ENCODE results near the gene CIRBP. TPM values are rescaled to one million over a fixed set of nuclear protein-coding genes. Genes with fewer than 3 reads are reported as not detected.

CIRBP gene
- total RNA-seq, 1 donor from 2014 or later = 341 TPM

DNA sequence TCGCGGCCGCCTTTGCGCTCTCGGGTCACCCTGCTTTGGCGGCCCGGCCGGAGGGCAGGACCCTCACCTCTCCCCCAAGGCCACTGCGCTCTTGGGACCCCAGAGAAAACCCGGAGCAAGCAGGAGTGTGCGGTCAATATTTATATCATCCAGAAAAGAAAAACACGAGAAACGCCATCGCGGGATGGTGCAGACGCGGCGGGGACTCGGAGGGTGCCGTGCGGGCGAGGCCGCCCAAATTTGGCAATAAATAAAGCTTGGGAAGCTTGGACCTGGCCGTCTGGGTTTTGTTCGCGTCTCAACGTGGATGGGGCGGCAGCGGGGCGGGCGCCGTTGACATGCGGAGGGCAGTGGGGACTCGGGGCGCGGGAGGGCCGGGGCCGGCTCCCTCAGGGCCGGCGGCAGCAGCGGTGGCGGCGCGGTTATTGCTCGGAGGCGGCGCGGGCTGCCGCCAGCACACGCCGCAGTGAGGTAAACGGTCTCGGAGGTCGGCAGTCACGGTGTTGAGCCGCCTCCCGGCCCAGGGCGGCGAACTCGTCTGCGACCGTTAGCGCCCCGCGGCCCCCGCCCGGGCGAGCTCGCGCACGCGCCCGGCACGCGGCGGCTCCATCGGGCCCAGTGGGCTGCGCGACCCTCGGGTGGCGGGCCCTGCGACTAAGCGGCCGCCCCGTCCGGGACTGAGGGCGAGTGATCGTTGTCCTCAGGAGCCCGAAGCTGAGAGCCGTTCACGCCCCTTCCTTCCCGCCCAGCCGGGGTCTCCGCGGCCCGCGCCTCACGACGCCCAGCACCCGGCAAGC lies 40.8 kb upstream of the CIRBP start:
- H3K4me3 Mint-ChIP-seq (ENCODE audit: unreplicated experiment) = no peak overlapping the region
- H3K4me1 Mint-ChIP-seq (ENCODE audit: low read depth, unreplicated experiment) = peaks cover 6% of the 10 kb centered on the region
- no peaks in the 10 kb centered on the region for H3K36me3 Mint-ChIP-seq (ENCODE audit: unreplicated experiment)
- TF ChIP-seq, protein P1, sequence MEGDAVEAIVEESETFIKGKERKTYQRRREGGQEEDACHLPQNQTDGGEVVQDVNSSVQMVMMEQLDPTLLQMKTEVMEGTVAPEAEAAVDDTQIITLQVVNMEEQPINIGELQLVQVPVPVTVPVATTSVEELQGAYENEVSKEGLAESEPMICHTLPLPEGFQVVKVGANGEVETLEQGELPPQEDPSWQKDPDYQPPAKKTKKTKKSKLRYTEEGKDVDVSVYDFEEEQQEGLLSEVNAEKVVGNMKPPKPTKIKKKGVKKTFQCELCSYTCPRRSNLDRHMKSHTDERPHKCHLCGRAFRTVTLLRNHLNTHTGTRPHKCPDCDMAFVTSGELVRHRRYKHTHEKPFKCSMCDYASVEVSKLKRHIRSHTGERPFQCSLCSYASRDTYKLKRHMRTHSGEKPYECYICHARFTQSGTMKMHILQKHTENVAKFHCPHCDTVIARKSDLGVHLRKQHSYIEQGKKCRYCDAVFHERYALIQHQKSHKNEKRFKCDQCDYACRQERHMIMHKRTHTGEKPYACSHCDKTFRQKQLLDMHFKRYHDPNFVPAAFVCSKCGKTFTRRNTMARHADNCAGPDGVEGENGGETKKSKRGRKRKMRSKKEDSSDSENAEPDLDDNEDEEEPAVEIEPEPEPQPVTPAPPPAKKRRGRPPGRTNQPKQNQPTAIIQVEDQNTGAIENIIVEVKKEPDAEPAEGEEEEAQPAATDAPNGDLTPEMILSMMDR (IDR thresholded peaks at IDR 0.05; ENCODE audit: partially characterized antibody, unreplicated experiment) = no peak
- H3K9me3 Mint-ChIP-seq (ENCODE audit: unreplicated experiment) = peaks cover 11% of the 10 kb centered on the region
- peaks cover 7% of the 10 kb centered on the region for H3K27me3 Mint-ChIP-seq (ENCODE audit: unreplicated experiment)
- no peak for DNase-seq
- H3K27ac Mint-ChIP-seq (ENCODE audit: unreplicated experiment) = no peak overlapping the region

DNA sequence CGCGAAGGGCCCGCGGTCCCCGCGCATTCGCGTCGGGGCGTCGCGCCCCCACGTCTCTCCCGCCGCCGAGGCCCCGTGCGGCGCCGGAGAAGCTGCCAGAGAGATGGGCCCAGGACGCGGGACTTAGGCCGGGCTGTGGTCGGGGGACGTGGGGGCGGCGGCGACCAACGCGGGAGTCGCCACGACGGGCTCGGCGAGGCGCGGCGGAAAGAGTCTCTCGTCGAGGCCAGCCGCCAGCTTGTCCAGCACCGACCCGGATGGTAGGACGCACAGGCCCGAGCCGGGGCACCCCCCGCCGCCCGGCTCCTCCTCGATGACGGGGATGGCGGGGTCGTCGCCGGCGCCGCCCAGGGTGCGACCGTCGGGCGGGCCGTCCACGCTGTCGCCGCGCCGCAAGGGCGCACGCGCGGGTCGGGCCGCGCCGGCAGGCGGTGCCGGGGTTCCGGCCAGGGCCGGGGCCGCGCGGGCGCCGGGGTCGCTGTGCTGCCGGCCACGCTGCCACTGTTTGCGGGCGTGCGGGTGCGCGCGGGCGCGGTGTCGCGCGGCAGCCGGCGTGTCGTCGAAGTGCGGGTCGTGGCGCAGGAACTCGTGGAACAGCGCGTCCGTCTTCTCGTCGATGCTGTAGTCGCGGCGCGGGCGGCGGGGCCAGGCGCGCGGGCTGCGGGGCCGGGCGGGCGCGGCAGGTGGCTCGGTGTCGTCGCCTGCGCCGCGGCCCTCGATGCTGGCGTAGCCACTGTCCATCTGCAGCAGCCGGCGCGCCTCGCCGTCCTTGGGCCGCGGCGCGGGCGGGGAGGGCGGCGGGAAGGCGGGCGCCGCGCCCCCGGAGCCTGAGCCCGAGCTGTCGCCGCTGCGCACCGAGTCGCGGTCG lies 39.8 kb upstream of the CIRBP start:
- H3K9me3 Mint-ChIP-seq (ENCODE audit: unreplicated experiment) = peaks cover 11% of the 10 kb centered on the region
- TF ChIP-seq, protein P1 (IDR thresholded peaks at IDR 0.05; ENCODE audit: partially characterized antibody, unreplicated experiment) = no peak

DNA sequence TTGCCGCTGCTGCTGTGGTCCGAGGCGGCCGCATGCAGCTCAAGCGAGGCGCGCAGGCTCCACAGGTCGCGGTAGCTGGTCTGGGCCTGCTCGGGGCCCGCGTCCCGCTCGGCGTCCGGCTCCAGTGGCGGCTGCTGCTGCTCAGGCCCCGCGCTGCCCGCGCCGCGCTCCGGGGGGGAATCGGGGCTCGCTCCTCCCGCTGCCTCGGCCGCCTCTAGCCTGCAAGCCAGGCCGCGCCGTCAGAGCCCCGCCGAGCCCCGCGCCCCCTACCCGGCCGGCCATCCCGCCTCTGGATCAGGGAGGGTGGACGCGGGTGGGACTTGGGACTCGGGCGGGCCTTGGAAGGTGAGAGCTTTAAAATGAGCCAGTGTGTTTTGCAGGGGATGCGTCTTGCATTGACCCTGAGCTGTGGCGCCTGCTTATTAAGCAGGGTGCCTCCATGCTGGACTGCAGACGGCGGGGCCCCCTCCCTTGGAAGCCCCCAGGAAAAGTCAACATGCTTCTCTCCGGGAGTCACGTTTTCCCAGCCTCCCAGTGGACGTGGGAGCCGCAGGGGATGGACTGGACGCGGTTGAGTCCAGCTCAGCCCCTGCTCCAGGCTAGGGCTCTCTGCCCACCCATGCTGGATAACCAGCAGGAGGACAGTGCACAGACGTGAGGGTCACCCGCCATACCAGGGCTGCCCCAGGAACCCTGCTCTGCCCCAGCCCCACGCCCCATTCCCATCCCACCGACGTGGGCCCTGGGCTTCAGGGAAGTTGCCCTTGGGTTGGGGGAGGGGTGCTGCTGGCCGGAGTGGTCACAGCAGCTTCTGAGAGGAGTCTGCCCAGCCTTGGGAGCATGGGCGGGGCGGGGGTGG lies 39.0 kb upstream of the CIRBP start:
- H3K9me3 Mint-ChIP-seq (ENCODE audit: unreplicated experiment) = peaks cover 11% of the 10 kb centered on the region
- no peaks in the 10 kb centered on the region for H3K36me3 Mint-ChIP-seq (ENCODE audit: unreplicated experiment)
- H3K4me1 Mint-ChIP-seq (ENCODE audit: low read depth, unreplicated experiment) = peaks cover 6% of the 10 kb centered on the region
- TF ChIP-seq, protein P1 (IDR thresholded peaks at IDR 0.05; ENCODE audit: partially characterized antibody, unreplicated experiment) = no peak
- H3K27me3 Mint-ChIP-seq (ENCODE audit: unreplicated experiment) = peaks cover 7% of the 10 kb centered on the region
- no peak overlapping the region for H3K4me3 Mint-ChIP-seq (ENCODE audit: unreplicated experiment)
- DNase-seq = no peak
- H3K27ac Mint-ChIP-seq (ENCODE audit: unreplicated experiment) = no peak overlapping the region

More for the DNA sequence above, 39.8 kb upstream of the CIRBP start:
- DNase-seq = no peak
- H3K27me3 Mint-ChIP-seq (ENCODE audit: unreplicated experiment) = peaks cover 7% of the 10 kb centered on the region
- H3K4me3 Mint-ChIP-seq (ENCODE audit: unreplicated experiment) = no peak overlapping the region
- no peaks in the 10 kb centered on the region for H3K36me3 Mint-ChIP-seq (ENCODE audit: unreplicated experiment)
- peaks cover 6% of the 10 kb centered on the region for H3K4me1 Mint-ChIP-seq (ENCODE audit: low read depth, unreplicated experiment)
- H3K27ac Mint-ChIP-seq (ENCODE audit: unreplicated experiment) = no peak overlapping the region

DNA sequence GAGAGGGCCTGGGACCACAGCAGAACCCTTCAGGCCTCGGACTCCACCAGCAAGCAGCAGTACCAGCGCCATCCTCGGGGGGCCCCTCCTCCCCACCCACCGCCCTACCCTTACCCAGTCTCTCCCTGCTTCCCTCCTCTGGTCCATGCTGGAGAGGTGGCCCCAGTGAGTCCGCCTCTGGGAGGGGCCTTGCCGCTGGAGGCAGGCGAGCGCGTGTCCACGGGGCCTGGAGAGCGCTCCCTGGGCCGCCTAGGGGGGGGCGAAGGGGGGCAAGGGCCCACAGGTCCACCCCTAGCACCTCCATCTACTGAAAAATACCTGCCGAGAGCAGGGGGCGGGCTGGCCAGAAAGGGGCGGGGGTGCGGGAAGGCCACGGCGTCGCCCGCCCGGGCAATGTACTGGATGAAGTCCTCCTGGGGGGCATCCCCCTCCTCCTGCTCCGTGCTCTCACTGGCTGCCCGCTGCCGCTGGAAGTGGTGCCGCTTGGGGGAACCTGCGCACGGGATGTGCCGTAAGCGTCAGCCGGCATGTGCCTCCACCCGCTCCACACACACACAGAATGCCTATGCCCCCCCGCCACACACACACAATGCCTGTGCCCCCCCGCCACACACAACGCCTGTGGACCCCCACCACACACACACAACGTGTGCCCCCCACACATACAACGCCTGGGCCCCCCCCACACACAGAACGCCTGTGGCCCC lies 38.2 kb upstream of the CIRBP start:
- TF ChIP-seq, protein P1 (IDR thresholded peaks at IDR 0.05; ENCODE audit: partially characterized antibody, unreplicated experiment) = no peak
- Mint-ChIP-seq H3K27me3 (ENCODE audit: unreplicated experiment) (peaks cover 7% of the 10 kb centered on the region), H3K4me3 (ENCODE audit: unreplicated experiment) (no peak overlapping the region), H3K9me3 (ENCODE audit: unreplicated experiment) (peaks cover 9% of the 10 kb centered on the region), H3K4me1 (ENCODE audit: low read depth, unreplicated experiment) (peaks cover 6% of the 10 kb centered on the region), H3K27ac (ENCODE audit: unreplicated experiment) (no peak overlapping the region), H3K36me3 (ENCODE audit: unreplicated experiment) (no peaks in the 10 kb centered on the region)
- DNase-seq = no peak

Measured in glutamatergic neuron (in vitro differentiated cells).